ENCODE measurements around the gene CCDC40. TPM values are rescaled to one million over a fixed set of nuclear protein-coding genes. Genes with fewer than 3 reads are reported as not detected.

Gene CCDC40
- total and polyA plus RNA-seq, 2 donors (not counting 1 experiment from before 2014, with no cell fraction given): 0.53 to 1.5 TPM

DNA sequence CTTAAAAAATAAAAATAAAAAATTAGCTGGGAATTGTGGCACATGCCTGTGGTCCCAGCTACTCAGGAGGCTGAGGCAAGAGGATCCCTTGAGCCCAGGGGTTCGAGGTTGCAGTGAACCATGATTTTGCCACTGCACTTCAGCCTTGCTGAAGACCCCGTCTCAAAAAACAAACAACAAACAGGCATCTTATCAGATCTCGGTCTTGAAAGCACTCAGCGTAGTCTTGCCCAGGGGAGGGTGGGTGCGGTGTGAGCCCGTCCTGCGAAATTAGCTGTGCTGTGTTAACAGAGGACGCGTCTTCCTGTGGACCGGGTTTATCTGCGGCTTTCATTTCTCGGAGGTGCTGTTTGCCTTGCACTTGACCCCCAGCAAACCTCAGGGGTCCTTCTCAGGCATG is 70.3 kb downstream of the CCDC40 start:
- no peak overlapping the region for H3K27ac ChIP-seq (ENCODE audit: insufficient read depth, low read length)
- no peak overlapping the region for H3K4me3 ChIP-seq (replicated peaks in 1 of 4; ENCODE audit: control extremely low read depth in 1 of 4, insufficient read depth in 1 of 4, low read depth in 3 of 4, low read length in 4 of 4)
- TF ChIP-seq, protein P1, sequence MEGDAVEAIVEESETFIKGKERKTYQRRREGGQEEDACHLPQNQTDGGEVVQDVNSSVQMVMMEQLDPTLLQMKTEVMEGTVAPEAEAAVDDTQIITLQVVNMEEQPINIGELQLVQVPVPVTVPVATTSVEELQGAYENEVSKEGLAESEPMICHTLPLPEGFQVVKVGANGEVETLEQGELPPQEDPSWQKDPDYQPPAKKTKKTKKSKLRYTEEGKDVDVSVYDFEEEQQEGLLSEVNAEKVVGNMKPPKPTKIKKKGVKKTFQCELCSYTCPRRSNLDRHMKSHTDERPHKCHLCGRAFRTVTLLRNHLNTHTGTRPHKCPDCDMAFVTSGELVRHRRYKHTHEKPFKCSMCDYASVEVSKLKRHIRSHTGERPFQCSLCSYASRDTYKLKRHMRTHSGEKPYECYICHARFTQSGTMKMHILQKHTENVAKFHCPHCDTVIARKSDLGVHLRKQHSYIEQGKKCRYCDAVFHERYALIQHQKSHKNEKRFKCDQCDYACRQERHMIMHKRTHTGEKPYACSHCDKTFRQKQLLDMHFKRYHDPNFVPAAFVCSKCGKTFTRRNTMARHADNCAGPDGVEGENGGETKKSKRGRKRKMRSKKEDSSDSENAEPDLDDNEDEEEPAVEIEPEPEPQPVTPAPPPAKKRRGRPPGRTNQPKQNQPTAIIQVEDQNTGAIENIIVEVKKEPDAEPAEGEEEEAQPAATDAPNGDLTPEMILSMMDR (conservative IDR thresholded peaks at IDR 0.05 in 1 of 2, IDR thresholded peaks at IDR 0.05 in 1 of 2; ENCODE audit: low read depth in 1 of 2, low read length in 2 of 2): no peak
- TF ChIP-seq EZH2 (IDR thresholded peaks at IDR 0.05; ENCODE audit: low read length, missing control alignments): no peak
- H3K4me1 ChIP-seq (ENCODE audit: control insufficient read depth, extremely low read depth, insufficient read depth, low read length): no peaks in the 10 kb centered on the region
- H3K9ac ChIP-seq (ENCODE audit: insufficient read depth, low read length): no peak overlapping the region
- no peaks in the 10 kb centered on the region for H3K27me3 ChIP-seq (ENCODE audit: control insufficient read depth, insufficient read depth, low read length)
- no peaks in the 10 kb centered on the region for H3K9me3 ChIP-seq (ENCODE audit: control insufficient read depth, insufficient read depth, low read depth, low read length)
- no peak overlapping the region for H3K4me2 ChIP-seq (ENCODE audit: extremely low read depth, insufficient read depth, low read length)
- DNase-seq (ENCODE audit: low read depth in 2 of 2): no peak
- H3K79me2 ChIP-seq (ENCODE audit: control insufficient read depth, insufficient read depth, low read length): peaks cover under 1% of the 10 kb centered on the region
- no peak overlapping the region for H2AFZ ChIP-seq (ENCODE audit: low read length)
- H4K20me1 ChIP-seq (ENCODE audit: control insufficient read depth, extremely low read depth, insufficient read depth, low read length): no peaks in the 10 kb centered on the region
- H3K36me3 ChIP-seq (ENCODE audit: control insufficient read depth, insufficient read depth, low read length): no peaks in the 10 kb centered on the region

DNA sequence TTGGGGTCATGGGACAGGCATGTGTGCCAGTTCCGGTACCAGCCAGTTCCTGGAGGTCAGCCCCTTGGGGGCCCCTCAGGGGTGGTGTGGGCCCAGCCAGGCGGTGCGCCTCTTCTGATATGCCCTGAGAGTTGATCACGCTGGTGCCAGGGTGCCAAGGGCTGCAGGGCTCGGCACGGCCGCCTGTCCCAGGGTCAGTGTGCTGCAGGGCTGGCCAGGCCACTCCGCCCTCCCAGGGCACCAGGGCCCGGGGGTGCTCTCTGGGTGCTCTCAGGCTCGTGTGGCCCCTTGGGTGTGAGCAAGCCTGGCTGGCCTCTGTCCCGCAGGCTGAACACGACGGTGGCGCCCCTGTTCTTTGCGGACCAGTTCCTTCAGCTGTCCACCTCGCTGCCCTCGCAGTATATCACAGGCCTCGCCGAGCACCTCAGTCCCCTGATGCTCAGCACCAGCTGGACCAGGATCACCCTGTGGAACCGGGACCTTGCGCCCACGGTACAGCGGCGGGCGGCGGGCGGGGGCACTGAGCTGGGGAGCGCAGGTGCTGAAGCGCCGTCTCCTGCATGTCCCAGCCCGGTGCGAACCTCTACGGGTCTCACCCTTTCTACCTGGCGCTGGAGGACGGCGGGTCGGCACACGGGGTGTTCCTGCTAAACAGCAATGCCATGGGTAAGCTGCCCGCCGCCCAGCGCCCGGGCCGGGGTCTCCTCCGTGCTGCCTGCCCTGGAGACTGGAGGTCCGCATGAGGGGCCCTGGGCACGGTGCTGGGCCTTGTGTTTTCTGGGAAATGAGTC is 71.0 kb downstream of the CCDC40 start:
- TF ChIP-seq, protein P1 (conservative IDR thresholded peaks at IDR 0.05 in 1 of 2, IDR thresholded peaks at IDR 0.05 in 1 of 2; ENCODE audit: low read depth in 1 of 2, low read length in 2 of 2): no peak
- TF ChIP-seq EZH2 (IDR thresholded peaks at IDR 0.05; ENCODE audit: low read length, missing control alignments): no peak
- no peak overlapping the region for H3K9ac ChIP-seq (ENCODE audit: insufficient read depth, low read length)
- no peak for DNase-seq (ENCODE audit: low read depth in 2 of 2)
- H3K27me3 ChIP-seq (ENCODE audit: control insufficient read depth, insufficient read depth, low read length): no peaks in the 10 kb centered on the region
- no peak overlapping the region for H3K4me3 ChIP-seq (replicated peaks in 1 of 4; ENCODE audit: control extremely low read depth in 1 of 4, insufficient read depth in 1 of 4, low read depth in 3 of 4, low read length in 4 of 4)
- H2AFZ ChIP-seq (ENCODE audit: low read length): no peak overlapping the region
- no peak overlapping the region for H3K27ac ChIP-seq (ENCODE audit: insufficient read depth, low read length)
- no peaks in the 10 kb centered on the region for H3K36me3 ChIP-seq (ENCODE audit: control insufficient read depth, insufficient read depth, low read length)
- H3K4me1 ChIP-seq (ENCODE audit: control insufficient read depth, extremely low read depth, insufficient read depth, low read length): no peaks in the 10 kb centered on the region
- H3K79me2 ChIP-seq (ENCODE audit: control insufficient read depth, insufficient read depth, low read length): no peaks in the 10 kb centered on the region
- H3K4me2 ChIP-seq (ENCODE audit: extremely low read depth, insufficient read depth, low read length): no peak overlapping the region
- no peaks in the 10 kb centered on the region for H3K9me3 ChIP-seq (ENCODE audit: control insufficient read depth, insufficient read depth, low read depth, low read length)
- no peaks in the 10 kb centered on the region for H4K20me1 ChIP-seq (ENCODE audit: control insufficient read depth, extremely low read depth, insufficient read depth, low read length)

- H3K4me3 ChIP-seq (replicated peaks in 1 of 4; ENCODE audit: control extremely low read depth in 1 of 4, insufficient read depth in 1 of 4, low read depth in 3 of 4, low read length in 4 of 4): no peak overlapping the region
- H3K36me3 ChIP-seq (ENCODE audit: control insufficient read depth, insufficient read depth, low read length): no peaks in the 10 kb centered on the region
- no peak overlapping the region for H3K27ac ChIP-seq (ENCODE audit: insufficient read depth, low read length)
- no peak overlapping the region for H3K4me2 ChIP-seq (ENCODE audit: extremely low read depth, insufficient read depth, low read length)
- H4K20me1 ChIP-seq (ENCODE audit: control insufficient read depth, extremely low read depth, insufficient read depth, low read length): no peaks in the 10 kb centered on the region
- no peak overlapping the region for H2AFZ ChIP-seq (ENCODE audit: low read length)
- H3K9ac ChIP-seq (ENCODE audit: insufficient read depth, low read length): no peak overlapping the region
- no peaks in the 10 kb centered on the region for H3K4me1 ChIP-seq (ENCODE audit: control insufficient read depth, extremely low read depth, insufficient read depth, low read length)
- H3K9me3 ChIP-seq (ENCODE audit: control insufficient read depth, insufficient read depth, low read depth, low read length): no peaks in the 10 kb centered on the region
- no peaks in the 10 kb centered on the region for H3K79me2 ChIP-seq (ENCODE audit: control insufficient read depth, insufficient read depth, low read length)
- no peak for TF ChIP-seq EZH2 (IDR thresholded peaks at IDR 0.05; ENCODE audit: low read length, missing control alignments)
- TF ChIP-seq, protein P1 (conservative IDR thresholded peaks at IDR 0.05 in 1 of 2, IDR thresholded peaks at IDR 0.05 in 1 of 2; ENCODE audit: low read depth in 1 of 2, low read length in 2 of 2): no peak
- no peak for DNase-seq (ENCODE audit: low read depth in 2 of 2)
- H3K27me3 ChIP-seq (ENCODE audit: control insufficient read depth, insufficient read depth, low read length): no peaks in the 10 kb centered on the region
Measured at GRCh38 chr17:80108036-80108971, 71.9 kb downstream of the CCDC40 start.

All from fibroblast of lung (primary cell).